Brain microvascular endothelial cell (primary cell): Measurements from ENCODE around the gene DENND1C.

Experiments
- DNase-seq: peaks from one replicate; pipeline ENCODE4 v3.0.0-alpha.2; 2020
- H3K27ac ChIP-seq: fragments of 250-450 bp; sonication (Bioruptor Pico); 2 replicates; pipeline ENCODE4 v1.5.1; 2020; ENCODE audit warnings: mild to moderate bottlenecking, moderate library complexity
- H3K27me3 ChIP-seq: fragments of 250-450 bp; sonication (Bioruptor Pico); replicated peaks from 2 replicates; pipeline ENCODE4 v1.5.1; 2020; ENCODE audit warnings: mild to moderate bottlenecking
- H3K36me3 ChIP-seq: fragments of 250-450 bp; sonication (Bioruptor Pico); replicated peaks from 2 replicates; pipeline ENCODE4 v1.5.1; 2020; ENCODE audit warnings: mild to moderate bottlenecking
- H3K4me3 ChIP-seq: 2 replicates; pipeline ENCODE4 v1.5.1; 2011; ENCODE audit warnings: low read depth, mild to moderate bottlenecking, control low read depth, low read length, moderate library complexity
- CTCF ChIP-seq: IDR thresholded peaks from 2 replicates; pipeline ENCODE4 v1.5.1; 2011; ENCODE audit warnings: low read depth, mild to moderate bottlenecking, moderate library complexity, low read length, control low read depth, inconsistent platforms; ENCODE audit errors: missing control alignments
- in situ Hi-C: cut with HindIII; loops from 2 replicates; pipeline ENCODE4 v1.10.0; 2017; ENCODE audit warnings: low sequenced_read_pairs, low pct_ligation_motif_present

DENND1C gene

GRCh38 chr19:6425732-6426620 is 55.6 kb downstream of the DENND1C start:
- Histone ChIP-seq H3K4me3 (no peak overlapping the region), H3K27ac (peak overlapping the region; percentile 43), H3K36me3 (peaks cover 7% of the 10 kb centered on the region), H3K27me3 (no peaks in the 10 kb centered on the region)
- DNase-seq, result no peak
- peak; percentile 2 for TF ChIP-seq CTCF
- in situ Hi-C loops, result no loop called here

- peak overlapping the region; percentile 43 for H3K27ac ChIP-seq
- DNase-seq, result peak; percentile 100
- H3K4me3 ChIP-seq, result no peak overlapping the region
- peaks cover 14% of the 10 kb centered on the region for H3K36me3 ChIP-seq
- no peak for TF ChIP-seq CTCF
- H3K27me3 ChIP-seq, result no peaks in the 10 kb centered on the region
- in situ Hi-C loops, result no loop called here
These were observed 56.5 kb downstream of the DENND1C start for GRCh38 chr19:6424939-6425731.

GRCh38 chr19:6424195-6424938 is 57.2 kb downstream of the DENND1C start, which contains the start of gene KHSRP:
KHSRP (minus strand) TSS chr19:6424811; CDS start chr19:6424701, 110 bp downstream.
- in situ Hi-C loops, result no loop called here
- H3K27ac ChIP-seq, result peak within 1 kb of the TSS; percentile 43
- TF ChIP-seq CTCF, result no peak
- DNase-seq, result no peak
- peak within 1 kb of the TSS; percentile 93 for H3K4me3 ChIP-seq
- H3K36me3 ChIP-seq, result peaks cover 17% of the 10 kb centered on the region
- no peaks in the 10 kb centered on the region for H3K27me3 ChIP-seq

DNA sequence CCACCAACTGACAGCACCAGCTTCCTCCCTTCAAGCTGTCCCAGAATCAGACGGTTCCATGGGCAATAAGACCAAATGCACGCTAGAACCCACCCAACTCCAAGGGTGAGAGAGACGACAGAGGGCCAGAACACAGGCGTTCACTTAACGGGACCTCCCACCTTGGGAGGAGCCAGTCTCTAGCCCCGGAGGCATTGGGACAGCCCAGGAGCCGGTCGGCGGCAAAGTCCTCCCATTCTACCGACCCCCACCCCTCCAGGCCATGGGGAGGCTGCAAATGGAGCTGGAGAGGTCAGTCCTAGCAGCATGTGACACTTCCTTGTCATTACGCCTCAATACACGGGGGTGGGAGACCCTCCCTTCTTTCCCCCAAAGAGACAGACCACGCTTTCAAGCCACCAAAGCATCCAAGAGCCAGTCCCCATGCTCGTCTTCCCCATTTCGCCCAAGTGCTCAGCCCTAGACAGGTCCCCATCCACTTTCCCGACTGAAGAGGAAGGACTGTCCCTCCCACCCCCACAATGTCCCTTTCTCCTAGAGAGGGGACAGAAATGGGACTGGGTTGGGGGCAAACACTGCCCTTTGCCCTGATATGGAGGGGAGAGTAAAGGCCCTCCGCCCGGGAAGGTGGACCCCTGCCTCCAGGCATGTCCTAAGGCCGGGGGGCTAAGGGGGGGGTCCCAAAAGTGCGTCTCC is 57.9 kb downstream of the DENND1C start:
- TF ChIP-seq CTCF, result no peak
- in situ Hi-C loops, result no loop called here
- Histone ChIP-seq H3K4me3 (peak overlapping the region; percentile 93), H3K36me3 (peaks cover 24% of the 10 kb centered on the region), H3K27ac (peak overlapping the region; percentile 17), H3K27me3 (no peaks in the 10 kb centered on the region)
- DNase-seq, result peak; percentile 33
